HuH-7 (cell line): ENCODE results near the gene SMS.

Experiments used
- DNase-seq: peaks from one replicate; pipeline ENCODE4 v3.0.0; 2011; ENCODE audit warnings: low spot score

The SMS gene

DNA sequence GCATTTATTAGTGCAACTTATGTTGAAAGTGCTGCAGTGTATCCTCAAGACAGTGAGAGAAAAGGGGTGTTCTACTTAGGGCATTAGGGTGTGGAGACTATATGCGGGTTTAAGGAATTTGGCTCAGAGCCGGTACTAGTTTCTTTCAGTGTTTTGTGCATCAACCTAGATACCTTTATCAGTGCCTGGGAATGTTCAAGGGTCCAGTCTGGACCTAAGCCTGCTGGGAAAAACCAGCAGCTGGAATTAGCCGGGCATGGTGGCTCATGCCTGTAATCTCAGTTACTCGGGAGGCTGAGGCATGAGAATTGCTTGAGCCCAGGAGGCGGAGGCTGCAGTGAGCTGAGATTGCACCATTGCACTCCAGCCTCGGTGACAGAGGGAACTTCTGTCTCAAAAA is 99.0 kb downstream of the SMS start:
- DNase-seq = no peak

DNA sequence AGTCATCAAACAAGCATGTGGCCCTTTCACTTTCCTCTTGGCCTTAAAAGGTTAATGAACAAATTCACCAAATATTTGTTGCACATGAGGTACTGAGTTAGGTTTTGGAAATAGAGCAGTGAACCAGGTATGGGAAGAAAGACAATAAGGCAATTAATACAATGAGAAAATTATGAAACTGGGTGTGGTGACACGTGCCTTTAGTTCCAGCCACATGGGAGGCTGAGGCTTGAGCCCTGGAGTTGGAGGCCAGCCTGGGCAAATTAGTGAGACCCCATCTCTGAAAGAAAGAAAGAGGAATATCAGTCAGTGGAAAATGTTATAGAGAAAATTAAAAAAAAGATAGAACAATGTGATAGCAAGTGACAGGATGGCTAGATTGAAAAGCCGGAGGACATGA is 99.7 kb downstream of the SMS start:
- DNase-seq = no peak

DNA sequence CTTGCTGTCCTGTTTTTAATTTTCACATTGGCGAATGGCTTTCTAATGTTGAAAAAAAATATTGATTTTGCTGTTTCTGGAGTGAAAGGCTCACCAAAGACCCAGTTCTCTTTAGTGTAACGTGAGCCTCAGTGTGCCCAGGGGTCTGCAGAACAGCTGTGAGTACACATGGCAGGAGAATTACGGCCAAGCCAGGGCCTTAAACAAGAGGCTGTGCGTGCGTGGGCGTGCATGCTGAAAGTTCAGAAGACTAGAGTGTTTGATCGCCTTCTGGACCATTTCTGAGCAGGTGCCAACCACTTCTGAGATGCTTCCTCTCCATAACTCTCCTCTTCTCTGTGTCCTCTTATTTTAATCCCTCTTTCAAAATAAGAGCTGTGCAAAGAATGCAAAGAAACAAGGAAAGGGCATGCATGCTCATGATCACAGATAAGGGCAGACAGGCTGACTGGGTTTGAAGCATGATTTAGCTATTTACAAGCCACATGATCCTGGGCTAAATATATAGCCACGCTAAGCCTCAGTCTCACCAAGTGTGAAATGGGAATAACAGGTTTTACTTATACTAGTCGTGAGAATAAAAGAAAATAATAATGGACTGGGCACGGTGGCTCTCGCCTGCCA is 101.5 kb downstream of the SMS start:
- no peak for DNase-seq

DNA sequence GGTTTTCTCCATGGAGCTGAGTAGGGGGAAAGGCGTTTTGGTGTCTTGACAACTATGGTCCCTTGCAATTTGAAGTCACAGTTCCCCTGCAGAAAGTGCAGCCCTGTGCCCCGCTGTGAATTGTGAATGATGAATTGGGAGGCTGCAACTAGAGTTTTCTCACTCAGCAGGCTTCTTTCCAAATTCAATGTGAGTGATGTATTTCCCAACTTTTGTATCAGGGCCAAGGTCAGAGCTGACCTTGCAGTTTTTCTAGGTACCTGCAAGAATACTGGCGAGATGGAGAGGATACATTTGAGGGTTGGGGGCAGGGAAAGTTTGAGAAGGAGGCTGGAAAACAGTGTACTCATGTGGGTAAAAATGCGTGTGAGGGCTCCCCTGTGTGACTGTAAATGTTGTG is 103.4 kb downstream of the SMS start:
- no peak for DNase-seq
